VCaP (cell line): ENCODE measurements around the gene TMSB15B.
"Not testable (repeated sequence)": the region's sequence is repeated elsewhere in the genome, so short reads cannot be mapped to it uniquely, and the experiment has no call there.

Experiments
- H3K27ac ChIP-seq: fragments of 450-650 bp; 2 replicates; pipeline ENCODE4 v1.5.1; 2017
- CTCF ChIP-seq: fragments of 450-650 bp; conservative IDR thresholded peaks from 2 replicates; pipeline ENCODE4 v1.5.1; 2017; ENCODE audit warnings: mild to moderate bottlenecking, moderate library complexity

Gene TMSB15B

GRCh38 chrX:104008831-104009230, 46.4 kb downstream of the TMSB15B start:
- no peak overlapping the region for H3K27ac ChIP-seq
- TF ChIP-seq CTCF: no peak

- TF ChIP-seq CTCF: no peak
- no peak overlapping the region for H3K27ac ChIP-seq
Observed at GRCh38 chrX:104013158-104013557, 50.7 kb downstream of the TMSB15B start.

GRCh38 chrX:104013606-104014005, 51.2 kb downstream of the TMSB15B start, which contains the start of gene H2BW1:
Gene H2BW1 (minus strand): TSS chrX:104013708. CDS start chrX:104013576, 132 bp downstream.
- TF ChIP-seq CTCF: no peak
- H3K27ac ChIP-seq: no peak within 1 kb of the TSS

- not testable (repeated sequence) for H3K27ac ChIP-seq
Observed at GRCh38 chrX:104015576-104015975, 53.1 kb downstream of the TMSB15B start.
